OCI-LY3 (cell line): ENCODE data around the gene NDC1.

Experiments used
- CTCF ChIP-seq: fragments of 200-600, 300-600 bp; sonication (generic); IDR thresholded peaks from 2 replicates; pipeline ENCODE4 v1.5.1; 2014; ENCODE audit warnings: antibody characterized with exemption, low read length, low read depth
- EZH2phosphoT487 ChIP-seq: fragments of 200-600 bp; shearing (Covaris generic); IDR thresholded peaks from 2 replicates; pipeline ENCODE4 v1.6.1; 2018; ENCODE audit warnings: antibody characterized with exemption, mixed run types, low read depth

DNA sequence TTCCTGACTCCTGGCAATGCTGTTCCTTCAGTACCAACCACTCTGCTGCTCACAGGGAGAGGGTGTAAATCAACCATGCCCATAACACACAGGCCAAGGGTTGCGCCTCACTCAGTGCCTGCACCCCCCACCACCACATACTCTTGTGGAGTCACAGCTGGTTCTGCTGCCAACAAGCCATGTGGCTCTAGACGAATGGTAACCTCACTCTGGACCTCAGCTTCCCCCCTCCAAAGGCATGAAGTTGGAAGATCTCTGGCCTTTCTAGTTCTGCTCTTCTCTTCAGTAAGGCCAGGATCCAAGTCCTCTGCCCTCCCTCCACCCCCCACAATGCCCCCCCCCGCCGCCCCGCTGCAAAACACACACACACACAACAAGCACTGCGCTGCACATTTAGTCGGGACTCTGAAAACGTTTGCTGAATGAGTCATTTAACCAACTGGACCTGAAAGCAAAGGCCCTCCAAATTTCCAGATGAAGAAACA is 97.4 kb downstream of the NDC1 start:
- TF ChIP-seq CTCF (no peak), EZH2phosphoT487 (no peak)
